ENCODE measurements around the gene PPID. TPM values are rescaled to one million over a fixed set of nuclear protein-coding genes. Genes with fewer than 3 reads are reported as not detected.

The PPID gene
- total and polyA plus RNA-seq, 2 of the 13 experiments (the other 11 are each of a cell fraction or from before 2014, with no cell fraction given): 15.4 to 63.4 TPM

- TF ChIP-seq ZNF142 (CRISPR knock-in tag; IDR thresholded peaks at IDR 0.05): 0 out of 2 replicates have a peak, but pooled peaks have one; percentile 17
- peak; percentile 48 for TF ChIP-seq ZEB1 (IDR thresholded peaks at IDR 0.05; ENCODE audit: insufficient replicate concordance, low read depth)
- TF ChIP-seq THAP8 (CRISPR knock-in tag; IDR thresholded peaks at IDR 0.05; ENCODE audit: borderline replicate concordance): no peak
- TF ChIP-seq YEATS4 (CRISPR knock-in tag; IDR thresholded peaks at IDR 0.05; ENCODE audit: borderline replicate concordance): peak; percentile 85; the same call in 1 of the 2 replicates
- TF ChIP-seq SATB2 (CRISPR knock-in tag; IDR thresholded peaks at IDR 0.05): no peak
- peak; percentile 97 for TF ChIP-seq HMGXB3 (CRISPR knock-in tag; IDR thresholded peaks at IDR 0.05; ENCODE audit: borderline replicate concordance)
- TF ChIP-seq ZSCAN30 (CRISPR knock-in tag; IDR thresholded peaks at IDR 0.05): peak; percentile 56; the same call in 1 of the 2 replicates
- no peak for TF ChIP-seq ZNF10 (CRISPR knock-in tag; IDR thresholded peaks at IDR 0.05; ENCODE audit: borderline replicate concordance, low read depth)
- TF ChIP-seq ZNF569 (CRISPR knock-in tag; IDR thresholded peaks at IDR 0.05; ENCODE audit: borderline replicate concordance): no peak
- TF ChIP-seq NPAS2 (CRISPR knock-in tag; IDR thresholded peaks at IDR 0.05; ENCODE audit: borderline replicate concordance): no peak
- 0 out of 2 replicates have a peak, but pooled peaks have one; percentile 29 for TF ChIP-seq PBX3 (CRISPR knock-in tag; IDR thresholded peaks at IDR 0.05; ENCODE audit: borderline replicate concordance)
- TF ChIP-seq ARID3A (IDR thresholded peaks at IDR 0.05; ENCODE audit: low read depth, low read length): 0 out of 2 replicates have a peak, but pooled peaks have one; percentile 0
Observed at GRCh38 chr4:158671915-158672806, 51.0 kb downstream of the PPID start, which contains the start of gene ETFDH (continued).

All from HepG2 (cell line).